ENCODE measurements around the gene SLC23A2. TPM values are rescaled to one million over a fixed set of nuclear protein-coding genes. Genes with fewer than 3 reads are reported as not detected.

Gene SLC23A2
- total RNA-seq, 1 experiment from 2014 or later = 22.3 TPM

DNA sequence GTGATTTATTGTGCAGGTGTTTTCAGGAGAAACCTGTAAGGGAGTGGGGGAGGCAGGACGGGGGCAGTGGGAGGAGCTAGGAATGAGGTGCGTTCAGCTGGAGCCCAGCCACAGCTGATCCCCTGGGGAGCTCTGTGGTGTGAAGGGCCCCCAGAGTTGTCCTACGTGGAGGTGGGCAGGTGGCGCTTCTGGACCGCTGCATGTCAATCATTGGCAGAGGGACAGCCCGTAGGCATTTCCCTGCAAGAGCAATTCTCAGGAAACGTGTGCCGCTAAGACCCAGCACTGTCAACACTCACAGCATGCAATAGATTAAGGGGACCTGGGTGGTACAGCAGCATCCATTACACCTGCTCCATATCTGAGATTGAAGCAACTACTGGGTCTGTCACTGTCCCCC, 191.6 kb downstream of the SLC23A2 start:
- no peaks in the 10 kb centered on the region for H3K4me1 ChIP-seq (replicated peaks; ENCODE audit: insufficient read depth)
- H3F3A ChIP-seq (ENCODE audit: insufficient read depth, low read depth) = no peaks in the 10 kb centered on the region
- POLR2A ChIA-PET (ENCODE audit: unreplicated experiment) = no interaction called here
- H4K20me1 ChIP-seq (ENCODE audit: insufficient read depth) = no peaks in the 10 kb centered on the region
- H3K36me3 ChIP-seq (ENCODE audit: low read depth) = no peaks in the 10 kb centered on the region
- no peak for DNase-seq
- H3K79me2 ChIP-seq (ENCODE audit: low read depth) = no peaks in the 10 kb centered on the region
- H3K27me3 ChIP-seq (ENCODE audit: insufficient read depth, low read depth) = no peaks in the 10 kb centered on the region
- H3K4me3 ChIP-seq = no peak overlapping the region
- no peak for TF ChIP-seq EZH2 (IDR thresholded peaks at IDR 0.05; ENCODE audit: low read depth)
- TF ChIP-seq, protein P1, sequence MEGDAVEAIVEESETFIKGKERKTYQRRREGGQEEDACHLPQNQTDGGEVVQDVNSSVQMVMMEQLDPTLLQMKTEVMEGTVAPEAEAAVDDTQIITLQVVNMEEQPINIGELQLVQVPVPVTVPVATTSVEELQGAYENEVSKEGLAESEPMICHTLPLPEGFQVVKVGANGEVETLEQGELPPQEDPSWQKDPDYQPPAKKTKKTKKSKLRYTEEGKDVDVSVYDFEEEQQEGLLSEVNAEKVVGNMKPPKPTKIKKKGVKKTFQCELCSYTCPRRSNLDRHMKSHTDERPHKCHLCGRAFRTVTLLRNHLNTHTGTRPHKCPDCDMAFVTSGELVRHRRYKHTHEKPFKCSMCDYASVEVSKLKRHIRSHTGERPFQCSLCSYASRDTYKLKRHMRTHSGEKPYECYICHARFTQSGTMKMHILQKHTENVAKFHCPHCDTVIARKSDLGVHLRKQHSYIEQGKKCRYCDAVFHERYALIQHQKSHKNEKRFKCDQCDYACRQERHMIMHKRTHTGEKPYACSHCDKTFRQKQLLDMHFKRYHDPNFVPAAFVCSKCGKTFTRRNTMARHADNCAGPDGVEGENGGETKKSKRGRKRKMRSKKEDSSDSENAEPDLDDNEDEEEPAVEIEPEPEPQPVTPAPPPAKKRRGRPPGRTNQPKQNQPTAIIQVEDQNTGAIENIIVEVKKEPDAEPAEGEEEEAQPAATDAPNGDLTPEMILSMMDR (conservative IDR thresholded peaks at IDR 0.05) = no peak
- no TSS peak for BruUV-seq (replicated peaks)
- H3K9me3 ChIP-seq (ENCODE audit: insufficient read depth, low read depth) = no peaks in the 10 kb centered on the region
- no peak overlapping the region for H3K4me2 ChIP-seq
- intact Hi-C loops (cut with micrococcal nuclease; ENCODE audit: unreplicated experiment) = no loop called here
- no peak overlapping the region for H2AFZ ChIP-seq
- H3K9me2 ChIP-seq (ENCODE audit: insufficient read depth) = no peaks in the 10 kb centered on the region
- CTCF ChIA-PET = no interaction called here
- H3K27ac ChIP-seq = no peak overlapping the region

- CTCF ChIA-PET = no interaction called here
- BruUV-seq (replicated peaks) = no TSS peak
Measured at GRCh38 chr20:4808872-4809271, 192.4 kb downstream of the SLC23A2 start.

DNA sequence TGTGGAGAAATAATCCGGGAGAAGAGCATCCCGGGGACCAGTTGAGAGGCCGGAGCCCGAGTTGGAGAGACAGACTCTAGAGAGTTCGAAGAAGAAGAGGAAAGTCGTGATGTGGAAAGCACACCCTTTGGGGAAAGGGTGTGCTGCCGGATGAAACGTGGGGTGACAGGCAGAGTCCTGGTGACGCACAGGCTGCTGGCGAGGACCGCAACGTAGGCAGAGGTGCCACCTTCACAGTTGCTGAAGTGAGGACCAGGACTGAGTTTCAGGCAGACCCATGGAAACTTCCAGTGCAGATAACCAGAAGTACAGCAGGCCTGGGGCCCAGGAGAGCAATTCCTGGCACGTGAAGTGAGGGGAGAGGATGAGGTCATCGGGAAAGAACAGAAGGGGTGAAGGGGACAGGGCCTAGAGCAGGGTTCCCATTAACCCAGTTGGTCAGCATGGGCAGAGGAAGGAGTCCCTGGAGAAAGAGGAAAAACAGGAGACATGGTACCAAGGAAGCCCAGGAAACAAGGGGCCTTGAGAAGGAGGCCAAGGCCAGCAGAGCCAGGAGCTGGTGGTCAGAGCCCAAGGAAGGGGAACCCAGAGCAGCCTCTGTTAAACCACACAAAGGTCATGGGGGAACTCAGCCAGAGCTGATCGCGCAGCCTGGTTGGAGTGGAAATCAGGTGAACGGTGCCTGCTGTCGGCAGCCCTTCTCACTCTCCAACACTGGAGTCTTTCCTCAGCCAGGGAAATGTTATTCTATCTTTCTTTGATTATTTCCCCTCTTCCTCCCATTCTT, 195.5 kb downstream of the SLC23A2 start:
- Histone ChIP-seq H3K9me3 (ENCODE audit: insufficient read depth, low read depth) (no peaks in the 10 kb centered on the region), H4K20me1 (ENCODE audit: insufficient read depth) (no peaks in the 10 kb centered on the region), H3K27me3 (ENCODE audit: insufficient read depth, low read depth) (no peaks in the 10 kb centered on the region), H3K79me2 (ENCODE audit: low read depth) (no peaks in the 10 kb centered on the region), H3K9me2 (ENCODE audit: insufficient read depth) (no peaks in the 10 kb centered on the region), H3K4me2 (no peak overlapping the region), H3K4me1 (replicated peaks; ENCODE audit: insufficient read depth) (no peaks in the 10 kb centered on the region), H2AFZ (no peak overlapping the region), H3K36me3 (ENCODE audit: low read depth) (no peaks in the 10 kb centered on the region), H3K27ac (no peak overlapping the region), H3F3A (ENCODE audit: insufficient read depth, low read depth) (no peaks in the 10 kb centered on the region), H3K4me3 (no peak overlapping the region)
- intact Hi-C loops (cut with micrococcal nuclease; ENCODE audit: unreplicated experiment) = no loop called here
- ChIA-PET CTCF (no interaction called here), POLR2A (ENCODE audit: unreplicated experiment) (no interaction called here)
- no peak for TF ChIP-seq EZH2 (IDR thresholded peaks at IDR 0.05; ENCODE audit: low read depth)
- TF ChIP-seq, protein P1 (conservative IDR thresholded peaks at IDR 0.05) = no peak
- BruUV-seq (replicated peaks) = no TSS peak
- DNase-seq = no peak

More at GRCh38 chr20:4808872-4809271, 192.4 kb downstream of the SLC23A2 start:
- DNase-seq = no peak
- H3K36me3 ChIP-seq (ENCODE audit: low read depth) = no peaks in the 10 kb centered on the region
- H3K27ac ChIP-seq = no peak overlapping the region
- TF ChIP-seq, protein P1 (conservative IDR thresholded peaks at IDR 0.05) = no peak
- TF ChIP-seq EZH2 (IDR thresholded peaks at IDR 0.05; ENCODE audit: low read depth) = no peak
- no peaks in the 10 kb centered on the region for H3K79me2 ChIP-seq (ENCODE audit: low read depth)
- H3F3A ChIP-seq (ENCODE audit: insufficient read depth, low read depth) = no peaks in the 10 kb centered on the region
- no peak overlapping the region for H3K4me2 ChIP-seq
- H3K27me3 ChIP-seq (ENCODE audit: insufficient read depth, low read depth) = no peaks in the 10 kb centered on the region
- H3K9me3 ChIP-seq (ENCODE audit: insufficient read depth, low read depth) = no peaks in the 10 kb centered on the region
- no peaks in the 10 kb centered on the region for H3K4me1 ChIP-seq (replicated peaks; ENCODE audit: insufficient read depth)
- H2AFZ ChIP-seq = no peak overlapping the region
- H4K20me1 ChIP-seq (ENCODE audit: insufficient read depth) = no peaks in the 10 kb centered on the region
- POLR2A ChIA-PET (ENCODE audit: unreplicated experiment) = interaction anchor here (0.5 kb wide), 1 partner anchor 120 kb away, joined by 14 read pairs; no protein-coding TSS in a partner anchor
- H3K9me2 ChIP-seq (ENCODE audit: insufficient read depth) = no peaks in the 10 kb centered on the region
- intact Hi-C loops (cut with micrococcal nuclease; ENCODE audit: unreplicated experiment) = no loop called here
- no peak overlapping the region for H3K4me3 ChIP-seq

Measured in PC-9 (cell line).